Peyer's patch (tissue), 4 donors: ENCODE results near the gene PPP1R16B. TPM values are rescaled to one million over a fixed set of nuclear protein-coding genes. Genes with fewer than 3 reads are reported as not detected.
A peak's percentile ranks its signal among the peaks of the same experiment; 100 is the strongest.

Experiments used
- DNase-seq, 3 donors: peaks; one replicate each; pipeline ENCODE4 v3.0.0-alpha.2; 2017 to 2019
- H3K27ac ChIP-seq, 4 donors: fragments of 200-600 bp; sonication (generic); one replicate each; pipeline ENCODE4 v1.5.1; 2016 to 2019
- H3K27me3 ChIP-seq, 2 donors: fragments of 200-600 bp; sonication (generic); one replicate each; pipeline ENCODE4 v1.5.1; 2019
- H3K36me3 ChIP-seq, 3 donors: fragments of 200-600 bp; sonication (generic); one replicate each; pipeline ENCODE4 v1.5.1; 2016 to 2019
- H3K4me1 ChIP-seq, 4 donors: fragments of 200-600 bp; sonication (generic); one replicate each; pipeline ENCODE4 v1.5.1; 2016 to 2019
- H3K4me3 ChIP-seq, 4 donors: fragments of 200-600 bp; sonication (generic); 1 replicate in 3 of 4; 2 replicates in 1 of 4; pipeline ENCODE4 v1.5.1; 2016 to 2019; ENCODE audit warnings: mild to moderate bottlenecking in 1 of 4
- H3K9me3 ChIP-seq, 4 donors: fragments of 200-600 bp; sonication (generic); one replicate each; pipeline ENCODE4 v1.5.1; 2016 to 2019; ENCODE audit warnings: mild to moderate bottlenecking in 1 of 4
- CTCF ChIP-seq, 6 experiments: fragments of 450-650 bp in 4 of 6; fragments of 200-600 bp in 2 of 6; sonication (generic) in 1 of 6; IDR thresholded peaks; one replicate each; pipeline ENCODE4 v1.5.1; 2017 to 2019; ENCODE audit warnings: antibody characterized with exemption in 6 of 6, mild to moderate bottlenecking in 3 of 6, moderate library complexity in 1 of 6
- POLR2A ChIP-seq, 2 donors: fragments of 450-650 bp; IDR thresholded peaks; one replicate each; pipeline ENCODE4 v1.5.1; 2017; ENCODE audit warnings: antibody characterized with exemption in 2 of 2, mild to moderate bottlenecking in 2 of 2, moderate library complexity in 2 of 2
- total RNA-seq, 4 donors: library from RNA; depleted of rRNA; stranded (reverse); fragments of >200 nt; gene quantifications; one replicate each; pipeline ENCODE4 v1.1.0, GENCODE V29; 2016

PPP1R16B gene
- total RNA-seq, 4 donors from 2014 or later = 3.2 to 41.3 (median 7.2) TPM

- H3K27me3 ChIP-seq = no peaks in the 10 kb centered on the region
- H3K27ac ChIP-seq = peak overlapping the region in 1 of 4 donors; percentile 33
- peaks cover 0 to 13% (median 5%) of the 10 kb centered on the region in 4 donors for H3K4me1 ChIP-seq
- no peak overlapping the region for H3K4me3 ChIP-seq
- DNase-seq = no peak
- no peaks in the 10 kb centered on the region for H3K36me3 ChIP-seq
- TF ChIP-seq POLR2A (IDR thresholded peaks at IDR 0.05) (no peak), CTCF (IDR thresholded peaks at IDR 0.05) (no peak)
- H3K9me3 ChIP-seq = no peaks in the 10 kb centered on the region
Observed at GRCh38 chr20:38830356-38830755, 24.9 kb downstream of the PPP1R16B start.

GRCh38 chr20:38831049-38831691, 25.7 kb downstream of the PPP1R16B start:
- H3K27ac ChIP-seq = peak overlapping the region in 1 of 4 donors; percentile 46
- no peaks in the 10 kb centered on the region for H3K27me3 ChIP-seq
- H3K36me3 ChIP-seq = no peaks in the 10 kb centered on the region
- no peaks in the 10 kb centered on the region for H3K9me3 ChIP-seq
- H3K4me1 ChIP-seq = peaks cover 0 to 13% (median 5%) of the 10 kb centered on the region in 4 donors
- no peak for DNase-seq
- TF ChIP-seq CTCF (IDR thresholded peaks at IDR 0.05) = no peak
- no peak for TF ChIP-seq POLR2A (IDR thresholded peaks at IDR 0.05)
- H3K4me3 ChIP-seq = no peak overlapping the region

- Histone ChIP-seq H3K9me3 (no peaks in the 10 kb centered on the region), H3K36me3 (no peaks in the 10 kb centered on the region), H3K27me3 (no peaks in the 10 kb centered on the region), H3K4me3 (no peak overlapping the region), H3K27ac (peak overlapping the region in 1 of 4 donors; percentile 46), H3K4me1 (peaks cover 0 to 13% (median 2%) of the 10 kb centered on the region in 4 donors)
- DNase-seq = no peak
- no peak for TF ChIP-seq CTCF (IDR thresholded peaks at IDR 0.05)
- TF ChIP-seq POLR2A (IDR thresholded peaks at IDR 0.05) = no peak
Observed at GRCh38 chr20:38831995-38832620, 26.6 kb downstream of the PPP1R16B start.

GRCh38 chr20:38833154-38833856, 27.8 kb downstream of the PPP1R16B start:
- H3K4me1 ChIP-seq = peaks cover 0 to 9% (median 2%) of the 10 kb centered on the region in 4 donors
- H3K27ac ChIP-seq = peak overlapping the region in 2 of 4 donors; percentile 48 to 54
- no peak overlapping the region for H3K4me3 ChIP-seq
- no peak for DNase-seq
- H3K36me3 ChIP-seq = no peaks in the 10 kb centered on the region
- H3K27me3 ChIP-seq = no peaks in the 10 kb centered on the region
- no peak for TF ChIP-seq CTCF (IDR thresholded peaks at IDR 0.05)
- no peak for TF ChIP-seq POLR2A (IDR thresholded peaks at IDR 0.05)
- no peaks in the 10 kb centered on the region for H3K9me3 ChIP-seq

- H3K9me3 ChIP-seq = no peaks in the 10 kb centered on the region
- peaks cover 0 to 9% (median 2%) of the 10 kb centered on the region in 4 donors for H3K4me1 ChIP-seq
- H3K27me3 ChIP-seq = no peaks in the 10 kb centered on the region
- TF ChIP-seq CTCF (IDR thresholded peaks at IDR 0.05) (no peak), POLR2A (IDR thresholded peaks at IDR 0.05) (no peak)
- no peaks in the 10 kb centered on the region for H3K36me3 ChIP-seq
- peak in 1 of 3 donors; percentile 43 for DNase-seq
- peak overlapping the region in 2 of 4 donors; percentile 48 to 54 for H3K27ac ChIP-seq
- no peak overlapping the region for H3K4me3 ChIP-seq
Observed at GRCh38 chr20:38833857-38834164, 28.3 kb downstream of the PPP1R16B start.
